SK-N-MC (cell line): ENCODE data around the gene GRIA4.

ENCODE experiments used
- EZH2 ChIP-seq: fragments of 200-600 bp; sonication (generic); IDR thresholded peaks from one replicate; pipeline ENCODE4 v1.6.1; 2017; ENCODE audit warnings: antibody characterized with exemption
- FOXP2 ChIP-seq: optimal IDR thresholded peaks from 2 replicates; pipeline ENCODE3; 2011; ENCODE audit warnings: mild to moderate bottlenecking, moderate library complexity; ENCODE audit not compliant: insufficient read depth; ENCODE audit errors: extremely low read length, control extremely low read depth
- POLR2AphosphoS5 ChIP-seq: IDR thresholded peaks from 2 replicates; pipeline ENCODE4 v1.6.1; 2012; ENCODE audit warnings: mild to moderate bottlenecking, low read depth, low read length, borderline replicate concordance

DNA sequence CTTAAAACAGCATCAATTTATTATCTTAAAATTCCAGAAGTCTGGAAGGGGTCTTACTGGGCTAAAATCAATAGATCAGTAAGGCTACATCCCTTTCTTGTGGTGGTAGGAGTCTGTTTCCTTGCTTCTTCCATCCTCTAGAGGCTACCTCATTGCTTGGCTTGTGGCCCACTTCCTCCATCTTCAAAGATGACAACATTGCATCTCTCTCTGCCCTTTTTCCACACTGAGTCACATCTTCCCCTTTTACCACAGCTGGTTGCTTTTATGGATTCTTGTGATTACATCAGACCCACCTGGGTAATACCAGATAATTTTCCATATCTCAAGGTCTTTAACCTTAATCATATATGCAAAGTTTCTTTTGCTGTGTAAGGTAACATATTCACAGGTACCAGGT lies 60.9 kb downstream of the GRIA4 start:
- TF ChIP-seq POLR2AphosphoS5 (no peak), EZH2 (no peak), FOXP2 (no peak)
